GM13976 (cell line): ENCODE measurements around the gene LONRF2.

Experiments used
- DNase-seq: peaks from one replicate; pipeline ENCODE4 v3.0.0; 2012; ENCODE audit warnings: low spot score
- CTCF ChIP-seq: IDR thresholded peaks from 2 replicates; pipeline ENCODE4 v1.5.1; 2012; ENCODE audit warnings: borderline replicate concordance, mild to moderate bottlenecking; ENCODE audit not compliant: insufficient read depth; ENCODE audit errors: extremely low read depth, missing control alignments, control extremely low read depth
- in situ Hi-C: fragments of 300-500 bp; cut with MboI; formaldehyde crosslinking; loops from one replicate; pipeline ENCODE4 v1.12.0; 2022; ENCODE audit warnings: low sequenced_read_pairs, mixed read lengths, inconsistent platforms; ENCODE audit not compliant: unreplicated experiment

LONRF2 gene

DNA sequence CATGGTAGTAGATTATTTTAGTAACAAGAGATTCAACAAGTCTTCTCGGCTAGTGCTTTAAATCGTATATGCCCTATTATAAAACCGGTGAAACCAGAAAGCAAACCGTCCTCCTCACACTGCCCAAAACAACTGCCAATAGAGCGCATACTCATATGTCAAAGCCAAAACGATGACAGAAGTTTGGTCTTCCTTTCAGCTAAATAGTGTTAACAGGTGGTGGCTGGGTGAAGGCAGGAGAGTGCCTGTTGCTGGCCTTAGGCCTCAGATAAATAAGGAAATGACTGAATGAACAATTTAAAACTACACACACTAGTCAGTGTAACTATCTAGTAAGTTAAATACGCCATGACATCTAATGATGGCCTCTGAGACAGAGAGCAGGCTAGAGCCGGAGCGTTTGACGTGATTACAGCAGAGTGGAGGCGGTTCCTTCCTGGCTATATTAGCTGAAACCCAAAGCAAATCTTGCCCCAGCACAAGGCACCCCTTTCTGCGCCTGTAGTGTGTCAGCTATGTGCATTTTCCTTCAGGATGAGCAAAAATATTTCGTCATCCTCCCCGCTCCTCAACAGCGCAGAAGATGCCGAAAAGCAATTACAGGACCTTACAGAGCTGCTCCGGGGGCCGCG lies 1.6 kb downstream of the LONRF2 start:
- in situ Hi-C loops = no loop called here
- no peak for DNase-seq
- TF ChIP-seq CTCF = no peak

- TF ChIP-seq CTCF = no peak
- in situ Hi-C loops = no loop called here
- no peak for DNase-seq
These were observed 4.7 kb downstream of the LONRF2 start for GRCh38 chr2:100317634-100318033.

DNA sequence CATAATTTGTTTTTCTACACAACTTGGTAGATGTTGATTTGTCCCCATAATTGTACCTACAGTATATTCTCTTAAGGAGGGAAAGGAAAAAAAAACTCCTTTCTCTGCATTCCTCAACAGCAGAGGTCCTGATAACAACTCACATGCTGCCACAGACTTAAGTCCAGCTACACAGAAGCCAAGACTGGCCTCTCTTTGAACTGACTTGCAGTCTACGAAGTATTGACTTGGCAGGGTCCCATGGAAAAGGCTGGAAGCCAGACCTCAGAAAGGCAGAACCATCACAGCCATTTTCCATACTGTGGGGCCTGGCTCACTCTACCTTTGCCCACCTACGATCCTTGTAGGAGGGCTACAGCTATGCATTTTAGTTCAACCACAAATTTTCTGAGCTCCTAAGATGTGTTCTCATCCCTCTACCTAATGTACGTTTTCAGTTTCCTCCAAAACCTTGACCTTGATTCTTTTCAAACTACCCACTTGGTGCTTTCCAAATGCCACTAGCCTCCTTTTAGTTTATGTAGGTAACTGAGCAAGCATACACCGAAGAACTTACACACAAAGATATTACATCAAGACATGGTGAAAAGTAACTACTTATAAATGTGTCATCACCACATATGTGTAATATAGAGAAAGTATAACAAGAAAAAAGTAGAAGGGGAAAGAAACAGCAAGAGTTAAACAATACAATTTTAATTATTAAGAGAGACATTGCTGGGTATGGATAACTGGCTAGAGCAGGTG lies 12.2 kb downstream of the LONRF2 start:
- in situ Hi-C loops = no loop called here
- DNase-seq = no peak
- TF ChIP-seq CTCF = no peak

DNA sequence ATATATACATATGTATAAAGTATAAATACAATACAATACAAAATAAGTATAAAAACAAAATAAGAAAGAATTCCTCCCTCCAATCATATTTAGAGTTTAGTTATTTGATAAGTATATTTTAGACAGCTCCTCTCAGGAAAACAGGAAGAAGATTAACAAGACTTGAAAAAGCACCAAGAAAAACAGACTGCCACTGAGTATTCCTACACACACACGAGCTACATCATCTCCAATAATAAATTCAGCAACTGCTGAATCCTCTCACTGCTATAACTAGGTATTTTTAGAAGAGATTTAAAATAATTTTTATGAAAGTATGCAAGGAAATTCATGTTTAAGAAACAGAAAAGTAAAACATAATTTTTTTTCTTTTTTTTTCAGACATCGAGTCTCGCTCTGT lies 13.0 kb downstream of the LONRF2 start:
- TF ChIP-seq CTCF = no peak
- in situ Hi-C loops = no loop called here
- DNase-seq = no peak

DNA sequence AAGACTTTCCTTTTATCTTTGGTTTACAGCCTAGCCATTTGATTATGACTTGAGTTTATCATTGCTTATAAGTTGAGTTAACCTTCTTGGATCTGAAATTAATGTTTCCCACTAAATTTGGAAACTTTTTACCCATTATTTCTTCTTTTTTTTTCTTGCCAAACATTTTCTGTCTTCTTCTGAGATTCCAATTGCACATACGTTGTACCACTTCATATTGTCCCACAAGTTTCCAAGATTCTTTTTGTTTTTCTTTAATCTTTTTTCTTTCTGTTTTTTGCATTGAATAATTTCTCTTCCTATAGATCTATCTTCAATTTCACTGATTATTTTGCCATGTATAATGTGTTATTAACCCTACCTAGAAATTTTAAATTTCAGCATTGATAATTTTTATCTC lies 18.6 kb downstream of the LONRF2 start:
- no peak for DNase-seq
- no peak for TF ChIP-seq CTCF
- in situ Hi-C loops = no loop called here

GRCh38 chr2:100302585-100302892 lies 19.8 kb downstream of the LONRF2 start:
- TF ChIP-seq CTCF = no peak
- DNase-seq = no peak
- in situ Hi-C loops = no loop called here
